ENCODE results near the gene VSTM4.

VSTM4 gene

DNA sequence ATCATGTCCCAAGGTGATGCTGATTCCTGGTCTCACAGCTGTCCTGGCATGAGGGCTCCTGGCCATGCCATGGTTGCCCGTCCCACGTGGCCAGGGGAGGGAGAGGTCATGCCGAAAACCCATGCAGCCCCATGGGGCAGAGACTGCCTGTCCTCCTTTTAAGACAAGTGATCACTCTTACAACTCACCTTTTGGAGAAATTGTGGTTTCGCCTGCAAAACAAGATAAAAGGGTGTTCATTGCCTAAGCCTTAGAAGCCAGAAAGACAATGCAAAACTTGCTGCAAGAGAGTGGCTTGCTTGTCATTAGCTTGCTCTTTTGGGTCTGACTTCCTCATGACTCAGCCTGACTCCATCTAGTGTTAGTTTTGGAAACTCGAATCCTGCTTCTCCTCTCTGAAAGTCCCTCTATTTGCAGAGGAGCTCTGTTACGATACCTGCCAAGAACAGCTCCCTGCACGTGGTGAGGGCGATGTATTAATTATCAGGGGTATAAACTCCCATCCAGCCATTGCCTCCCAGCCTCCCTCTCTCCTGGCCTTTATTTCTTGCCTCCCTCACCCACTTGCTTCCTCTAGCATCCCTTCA lies 46.2 kb upstream of the VSTM4 start:
- TF ChIP-seq RAD21 (IDR thresholded peaks at IDR 0.05; ENCODE audit: low read depth), result peak; percentile 21; the same call in 1 of the 2 replicates
- no peak for TF ChIP-seq CEBPB (IDR thresholded peaks at IDR 0.05)
- TF ChIP-seq ZBTB7A (IDR thresholded peaks at IDR 0.05; ENCODE audit: low read depth), result no peak
- no peak for TF ChIP-seq CREB1 (IDR thresholded peaks at IDR 0.05; ENCODE audit: low read depth)
- TF ChIP-seq TEAD4 (IDR thresholded peaks at IDR 0.05), result no peak

DNA sequence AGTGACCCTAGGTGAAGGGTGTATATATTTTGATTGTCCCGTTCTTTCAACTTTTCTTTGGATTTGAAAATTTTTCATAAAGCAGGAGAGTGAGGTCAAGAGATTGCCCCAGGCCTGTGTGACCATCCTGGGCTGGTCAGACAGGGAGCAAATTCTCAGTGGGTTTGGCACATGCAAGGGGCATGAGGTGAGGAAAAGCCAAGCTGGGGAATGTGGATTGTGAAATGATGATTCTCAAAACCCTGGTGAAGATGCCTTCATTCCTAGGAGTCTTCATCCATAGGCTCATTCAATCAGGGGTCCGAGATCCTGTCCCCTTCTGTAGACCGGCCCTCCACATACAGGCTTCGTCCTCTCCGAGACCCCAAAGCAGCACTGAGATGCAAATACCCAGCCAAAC lies 45.5 kb upstream of the VSTM4 start:
- no peak for TF ChIP-seq CEBPB (IDR thresholded peaks at IDR 0.05)
- no peak for TF ChIP-seq FOXM1 (IDR thresholded peaks at IDR 0.05; ENCODE audit: borderline replicate concordance, low read depth)
- TF ChIP-seq ZBTB7A (IDR thresholded peaks at IDR 0.05; ENCODE audit: low read depth), result no peak
- no peak for TF ChIP-seq TAF1 (IDR thresholded peaks at IDR 0.05; ENCODE audit: low read depth)
- no peak for TF ChIP-seq YY1 (IDR thresholded peaks at IDR 0.05; ENCODE audit: low read depth)
- TF ChIP-seq RAD21 (IDR thresholded peaks at IDR 0.05; ENCODE audit: low read depth), result no peak
- TF ChIP-seq TCF12 (IDR thresholded peaks at IDR 0.05; ENCODE audit: low read depth), result no peak
- TF ChIP-seq NFIC (IDR thresholded peaks at IDR 0.05), result no peak
- no peak for TF ChIP-seq TEAD4 (IDR thresholded peaks at IDR 0.05)
- no peak for TF ChIP-seq CREB1 (IDR thresholded peaks at IDR 0.05; ENCODE audit: low read depth)

DNA sequence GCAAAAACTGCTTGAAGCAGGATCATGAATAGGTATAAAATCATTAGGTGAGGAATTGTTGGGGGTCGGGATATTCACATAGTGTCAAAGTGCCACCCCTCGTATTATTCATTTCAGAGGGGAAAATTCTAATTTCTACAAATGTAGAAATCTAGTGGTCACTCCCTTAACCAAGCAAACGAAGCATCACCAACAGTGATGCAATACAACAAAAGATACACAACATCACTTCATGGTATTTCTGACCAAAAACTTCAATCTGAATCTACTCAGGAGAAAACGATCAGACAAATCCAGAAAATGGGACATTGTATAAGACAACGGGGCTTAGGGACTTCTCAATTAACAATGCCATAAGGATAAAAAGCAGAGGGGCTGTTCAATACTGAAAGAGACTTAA lies 44.8 kb upstream of the VSTM4 start:
- TF ChIP-seq FOXM1 (IDR thresholded peaks at IDR 0.05; ENCODE audit: borderline replicate concordance, low read depth) (no peak), EP300 (IDR thresholded peaks at IDR 0.05; ENCODE audit: borderline replicate concordance) (no peak), CREB1 (IDR thresholded peaks at IDR 0.05; ENCODE audit: low read depth) (no peak), YY1 (IDR thresholded peaks at IDR 0.05; ENCODE audit: low read depth) (no peak), ZBTB7A (IDR thresholded peaks at IDR 0.05; ENCODE audit: low read depth) (no peak), EGR1 (IDR thresholded peaks at IDR 0.05) (no peak)
- TF ChIP-seq, protein P1, sequence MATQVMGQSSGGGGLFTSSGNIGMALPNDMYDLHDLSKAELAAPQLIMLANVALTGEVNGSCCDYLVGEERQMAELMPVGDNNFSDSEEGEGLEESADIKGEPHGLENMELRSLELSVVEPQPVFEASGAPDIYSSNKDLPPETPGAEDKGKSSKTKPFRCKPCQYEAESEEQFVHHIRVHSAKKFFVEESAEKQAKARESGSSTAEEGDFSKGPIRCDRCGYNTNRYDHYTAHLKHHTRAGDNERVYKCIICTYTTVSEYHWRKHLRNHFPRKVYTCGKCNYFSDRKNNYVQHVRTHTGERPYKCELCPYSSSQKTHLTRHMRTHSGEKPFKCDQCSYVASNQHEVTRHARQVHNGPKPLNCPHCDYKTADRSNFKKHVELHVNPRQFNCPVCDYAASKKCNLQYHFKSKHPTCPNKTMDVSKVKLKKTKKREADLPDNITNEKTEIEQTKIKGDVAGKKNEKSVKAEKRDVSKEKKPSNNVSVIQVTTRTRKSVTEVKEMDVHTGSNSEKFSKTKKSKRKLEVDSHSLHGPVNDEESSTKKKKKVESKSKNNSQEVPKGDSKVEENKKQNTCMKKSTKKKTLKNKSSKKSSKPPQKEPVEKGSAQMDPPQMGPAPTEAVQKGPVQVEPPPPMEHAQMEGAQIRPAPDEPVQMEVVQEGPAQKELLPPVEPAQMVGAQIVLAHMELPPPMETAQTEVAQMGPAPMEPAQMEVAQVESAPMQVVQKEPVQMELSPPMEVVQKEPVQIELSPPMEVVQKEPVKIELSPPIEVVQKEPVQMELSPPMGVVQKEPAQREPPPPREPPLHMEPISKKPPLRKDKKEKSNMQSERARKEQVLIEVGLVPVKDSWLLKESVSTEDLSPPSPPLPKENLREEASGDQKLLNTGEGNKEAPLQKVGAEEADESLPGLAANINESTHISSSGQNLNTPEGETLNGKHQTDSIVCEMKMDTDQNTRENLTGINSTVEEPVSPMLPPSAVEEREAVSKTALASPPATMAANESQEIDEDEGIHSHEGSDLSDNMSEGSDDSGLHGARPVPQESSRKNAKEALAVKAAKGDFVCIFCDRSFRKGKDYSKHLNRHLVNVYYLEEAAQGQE (IDR thresholded peaks at IDR 0.05; ENCODE audit: low read depth), result no peak
- TF ChIP-seq, protein P2, sequence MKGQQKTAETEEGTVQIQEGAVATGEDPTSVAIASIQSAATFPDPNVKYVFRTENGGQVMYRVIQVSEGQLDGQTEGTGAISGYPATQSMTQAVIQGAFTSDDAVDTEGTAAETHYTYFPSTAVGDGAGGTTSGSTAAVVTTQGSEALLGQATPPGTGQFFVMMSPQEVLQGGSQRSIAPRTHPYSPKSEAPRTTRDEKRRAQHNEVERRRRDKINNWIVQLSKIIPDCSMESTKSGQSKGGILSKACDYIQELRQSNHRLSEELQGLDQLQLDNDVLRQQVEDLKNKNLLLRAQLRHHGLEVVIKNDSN (IDR thresholded peaks at IDR 0.05), result no peak

DNA sequence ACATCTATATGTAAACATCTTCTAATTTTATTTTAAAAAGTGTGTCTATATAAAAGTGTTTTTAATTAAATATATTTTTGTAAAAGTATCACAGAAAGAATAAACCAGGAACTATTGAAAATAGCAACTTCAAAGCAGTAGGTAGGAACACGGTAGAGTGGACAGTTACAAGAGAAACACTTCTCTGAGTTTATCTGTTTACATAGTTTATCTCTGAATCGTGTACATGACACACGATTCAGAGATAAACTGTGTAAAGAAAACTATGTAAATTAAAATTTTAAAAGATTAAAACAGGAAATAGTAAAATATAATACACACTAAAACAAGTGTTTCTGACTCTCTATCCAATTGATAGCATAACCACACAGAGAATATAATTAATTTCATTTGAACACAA lies 43.6 kb upstream of the VSTM4 start:
- TF ChIP-seq RAD21 (IDR thresholded peaks at IDR 0.05; ENCODE audit: low read depth) (no peak), EP300 (IDR thresholded peaks at IDR 0.05; ENCODE audit: borderline replicate concordance) (no peak), YY1 (IDR thresholded peaks at IDR 0.05; ENCODE audit: low read depth) (no peak), TEAD4 (IDR thresholded peaks at IDR 0.05) (no peak), TAF1 (IDR thresholded peaks at IDR 0.05; ENCODE audit: low read depth) (no peak), CREB1 (IDR thresholded peaks at IDR 0.05; ENCODE audit: low read depth) (no peak), TCF12 (IDR thresholded peaks at IDR 0.05; ENCODE audit: low read depth) (no peak), FOXM1 (IDR thresholded peaks at IDR 0.05; ENCODE audit: borderline replicate concordance, low read depth) (no peak), CEBPB (IDR thresholded peaks at IDR 0.05) (no peak), EGR1 (IDR thresholded peaks at IDR 0.05) (no peak), NFIC (IDR thresholded peaks at IDR 0.05) (no peak), ZBTB7A (IDR thresholded peaks at IDR 0.05; ENCODE audit: low read depth) (no peak)
- TF ChIP-seq, protein P2 (IDR thresholded peaks at IDR 0.05), result no peak
- TF ChIP-seq, protein P1 (IDR thresholded peaks at IDR 0.05; ENCODE audit: low read depth), result no peak
- TF ChIP-seq, protein P3, sequence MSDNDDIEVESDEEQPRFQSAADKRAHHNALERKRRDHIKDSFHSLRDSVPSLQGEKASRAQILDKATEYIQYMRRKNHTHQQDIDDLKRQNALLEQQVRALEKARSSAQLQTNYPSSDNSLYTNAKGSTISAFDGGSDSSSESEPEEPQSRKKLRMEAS (IDR thresholded peaks at IDR 0.05), result no peak

DNA sequence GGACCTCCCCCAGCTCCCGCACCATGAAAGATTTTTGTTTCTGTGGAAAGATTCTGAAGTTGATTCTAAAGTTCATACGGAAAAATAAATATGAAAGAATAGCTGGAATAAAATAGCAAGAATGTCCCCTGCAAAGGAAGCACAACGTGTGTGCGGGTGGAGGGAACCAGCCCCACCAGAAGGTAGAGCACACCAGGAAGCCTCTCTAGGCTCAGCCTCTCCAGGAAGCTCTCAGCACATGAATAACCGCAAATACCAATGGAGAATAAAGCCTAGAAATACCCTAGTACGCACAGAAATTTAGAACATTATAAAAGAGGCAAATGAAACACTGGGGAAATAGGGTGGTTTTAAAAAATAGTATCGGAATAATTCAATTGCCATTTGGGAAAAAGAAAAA lies 43.1 kb upstream of the VSTM4 start:
- TF ChIP-seq, protein P2 (IDR thresholded peaks at IDR 0.05), result no peak
- TF ChIP-seq EGR1 (IDR thresholded peaks at IDR 0.05) (no peak), NFIC (IDR thresholded peaks at IDR 0.05) (no peak), FOXM1 (IDR thresholded peaks at IDR 0.05; ENCODE audit: borderline replicate concordance, low read depth) (no peak), RAD21 (IDR thresholded peaks at IDR 0.05; ENCODE audit: low read depth) (no peak), TAF1 (IDR thresholded peaks at IDR 0.05; ENCODE audit: low read depth) (no peak), YY1 (IDR thresholded peaks at IDR 0.05; ENCODE audit: low read depth) (no peak), CEBPB (IDR thresholded peaks at IDR 0.05) (no peak)
- TF ChIP-seq, protein P1 (IDR thresholded peaks at IDR 0.05; ENCODE audit: low read depth), result no peak
- TF ChIP-seq, protein P3 (IDR thresholded peaks at IDR 0.05), result no peak

Data from Ishikawa (cell line).